GM12873 (cell line): ENCODE results near the gene TOPORS.

Experiments
- TF ChIP-seq, protein P1 (sequence below): IDR thresholded peaks from 2 replicates; pipeline ENCODE4 v1.5.1; 2012; ENCODE audit warnings: low read depth, mild to moderate bottlenecking, moderate library complexity, low read length, control low read depth; ENCODE audit not compliant: insufficient read depth; ENCODE audit errors: missing control alignments

TOPORS gene

GRCh38 chr9:32552172-32552872 is at the start of gene TOPORS, which contains the start of gene SMIM27:
TOPORS (minus strand) TSS chr9:32552586; CDS start chr9:32552436, 150 bp downstream.
SMIM27 (plus strand) TSS chr9:32552327; CDS start chr9:32552435, 108 bp downstream.
- TF ChIP-seq, protein P1, sequence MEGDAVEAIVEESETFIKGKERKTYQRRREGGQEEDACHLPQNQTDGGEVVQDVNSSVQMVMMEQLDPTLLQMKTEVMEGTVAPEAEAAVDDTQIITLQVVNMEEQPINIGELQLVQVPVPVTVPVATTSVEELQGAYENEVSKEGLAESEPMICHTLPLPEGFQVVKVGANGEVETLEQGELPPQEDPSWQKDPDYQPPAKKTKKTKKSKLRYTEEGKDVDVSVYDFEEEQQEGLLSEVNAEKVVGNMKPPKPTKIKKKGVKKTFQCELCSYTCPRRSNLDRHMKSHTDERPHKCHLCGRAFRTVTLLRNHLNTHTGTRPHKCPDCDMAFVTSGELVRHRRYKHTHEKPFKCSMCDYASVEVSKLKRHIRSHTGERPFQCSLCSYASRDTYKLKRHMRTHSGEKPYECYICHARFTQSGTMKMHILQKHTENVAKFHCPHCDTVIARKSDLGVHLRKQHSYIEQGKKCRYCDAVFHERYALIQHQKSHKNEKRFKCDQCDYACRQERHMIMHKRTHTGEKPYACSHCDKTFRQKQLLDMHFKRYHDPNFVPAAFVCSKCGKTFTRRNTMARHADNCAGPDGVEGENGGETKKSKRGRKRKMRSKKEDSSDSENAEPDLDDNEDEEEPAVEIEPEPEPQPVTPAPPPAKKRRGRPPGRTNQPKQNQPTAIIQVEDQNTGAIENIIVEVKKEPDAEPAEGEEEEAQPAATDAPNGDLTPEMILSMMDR = peak; percentile 16

GRCh38 chr9:32596936-32597335 is 44.5 kb upstream of the TOPORS start:
- TF ChIP-seq, protein P1 = no peak

DNA sequence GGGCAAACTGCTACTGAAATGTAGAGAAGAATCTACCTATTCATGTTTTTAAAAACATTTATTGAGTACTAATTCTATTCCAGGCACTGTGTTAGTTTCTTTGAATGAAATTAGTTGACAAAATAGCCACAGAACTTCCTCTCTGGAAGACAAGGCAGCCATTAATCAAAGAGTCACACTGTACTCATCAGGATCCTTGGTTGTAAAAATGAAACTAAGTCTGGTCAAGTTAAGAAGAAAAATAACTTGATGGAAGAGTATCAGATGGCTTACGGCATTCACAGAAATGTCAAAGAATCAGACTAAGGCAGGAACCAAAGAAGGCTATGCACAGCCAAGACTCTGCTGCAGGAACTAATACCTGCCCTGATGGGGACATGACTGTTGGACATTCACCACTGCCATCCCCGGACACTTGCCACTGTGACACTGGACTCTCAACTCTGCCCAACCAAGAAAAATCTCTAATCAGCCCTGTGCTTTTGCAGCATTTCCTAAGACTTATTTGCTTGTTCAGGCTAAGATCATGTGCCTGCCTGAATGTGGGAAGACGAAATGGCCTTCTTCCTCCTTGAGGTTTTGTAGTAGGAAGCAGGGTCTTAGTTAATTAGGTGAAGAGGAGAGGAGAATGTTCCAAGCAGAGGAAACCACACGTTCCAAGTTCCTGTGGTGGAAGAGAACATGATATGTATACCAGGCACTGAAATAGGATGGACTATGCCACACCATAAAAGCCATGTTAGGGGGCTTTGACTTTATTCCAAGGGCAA is 43.9 kb upstream of the TOPORS start:
- TF ChIP-seq, protein P1 = no peak

GRCh38 chr9:32590898-32591297 is 38.5 kb upstream of the TOPORS start:
- TF ChIP-seq, protein P1 = no peak

- TF ChIP-seq, protein P1 = no peak
Measured at GRCh38 chr9:32590476-32590875, 38.1 kb upstream of the TOPORS start.

- TF ChIP-seq, protein P1 = peak; percentile 53
Measured at GRCh38 chr9:32589083-32589723, 36.8 kb upstream of the TOPORS start.

DNA sequence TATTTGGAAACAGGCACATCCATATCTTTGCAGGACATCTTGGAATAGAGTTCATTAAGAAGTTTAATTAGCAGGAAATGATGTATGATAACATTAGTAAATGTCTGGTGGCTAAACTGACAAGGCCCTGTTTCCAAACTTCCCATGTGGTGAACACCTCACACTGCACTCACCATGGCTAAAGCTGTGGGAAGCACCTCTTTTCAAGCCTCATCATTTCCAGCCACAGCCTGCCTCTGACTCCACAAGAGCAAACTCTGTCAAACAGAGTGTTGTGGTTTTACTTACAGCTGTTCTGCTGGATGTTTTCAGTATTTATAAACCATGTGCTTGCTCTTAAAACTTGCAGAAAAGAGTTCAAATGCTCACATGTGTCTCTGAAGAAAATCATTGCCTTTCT is 35.5 kb upstream of the TOPORS start:
- TF ChIP-seq, protein P1 = peak; percentile 20
